C1 segment of cervical spinal cord (tissue), 14 donors: ENCODE data around the gene USP22.

Experiments
- DNase-seq, 14 donors: peaks; one replicate each; lab custom pipeline; 2025; lab: John Stamatoyannopoulos, UW

Gene USP22

GRCh38 chr17:20960871-20961270, 81.9 kb downstream of the USP22 start:
- no peak for DNase-seq

- DNase-seq = no peak
These were observed 87.1 kb downstream of the USP22 start for GRCh38 chr17:20955427-20956323.

- no peak for DNase-seq
These were observed 88.0 kb downstream of the USP22 start for GRCh38 chr17:20954794-20955193.

DNA sequence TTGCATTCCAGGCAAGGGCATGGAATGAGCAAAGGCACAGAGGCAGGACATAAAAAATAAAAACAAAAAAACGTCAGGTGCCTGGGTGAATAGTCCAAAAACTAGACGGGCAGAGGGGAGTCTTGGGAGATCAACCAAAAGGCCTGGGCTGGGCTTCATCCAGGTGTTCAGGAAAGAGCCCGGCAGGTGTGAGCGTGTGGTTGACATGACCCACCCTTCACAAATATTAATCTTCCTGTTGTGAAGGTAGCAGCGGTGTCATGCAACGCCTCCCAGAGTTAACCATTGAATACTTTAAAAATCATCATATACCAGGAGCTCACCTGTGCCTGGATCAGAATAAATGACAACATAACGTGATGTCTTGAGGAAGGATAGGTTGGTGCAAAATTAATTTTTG, 90.6 kb downstream of the USP22 start:
- DNase-seq = no peak
